Measurements from ENCODE around the gene DPM3.
"Not testable (repeated sequence)": the region's sequence is repeated elsewhere in the genome, so short reads cannot be mapped to it uniquely, and the experiment has no call there.

Gene DPM3

DNA sequence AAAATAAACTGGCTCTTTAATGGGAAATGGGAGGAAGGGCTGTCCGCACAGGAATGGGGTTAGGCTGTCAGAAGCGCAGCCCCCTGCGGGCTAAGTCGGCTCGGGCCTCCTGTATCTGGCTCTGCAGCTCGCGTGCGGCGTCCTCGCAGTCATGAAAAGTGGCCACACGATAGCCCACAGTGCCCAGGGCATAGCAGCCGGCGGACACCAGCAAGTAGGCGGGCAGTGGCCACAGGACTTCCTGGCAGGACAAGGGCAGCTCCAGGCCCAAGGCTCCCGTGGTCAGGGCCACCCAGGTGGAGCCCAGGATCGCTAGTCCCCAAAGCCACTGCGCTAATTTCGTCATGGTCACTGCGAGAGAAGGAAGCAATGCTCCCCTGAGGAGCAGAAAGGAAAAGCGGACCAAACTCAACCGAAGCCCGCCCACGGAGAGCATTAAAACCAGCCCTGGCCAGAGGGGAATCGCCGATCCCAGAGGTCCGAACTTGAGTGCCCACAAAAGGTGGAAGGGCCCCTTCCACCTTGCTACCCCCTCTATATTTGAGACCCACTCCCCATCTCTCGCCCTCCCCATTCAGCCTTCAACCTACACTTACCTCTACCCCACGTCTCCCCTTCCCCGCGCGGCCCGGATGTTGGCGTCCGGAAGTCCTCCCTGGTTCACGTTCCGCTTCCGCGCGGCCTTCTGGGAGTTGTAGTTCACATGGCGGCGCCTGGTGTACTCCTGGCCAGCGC, at the start of gene DPM3:
TSS of gene DPM3 (minus strand) at position 637 of the 735 bp plus-strand sequence. CDS start at position 346, 291 bp downstream.
- peak within 1 kb of the TSS; percentile 93 for H3K4me3 ChIP-seq (ENCODE audit: low read depth, low read length)
- in situ Hi-C loops (cut with HindIII; ENCODE audit: low pct_ligation_motif_present, low sequenced_read_pairs): no loop called here
- peak within 1 kb of the TSS; percentile 68 for H3K27ac ChIP-seq
- peak; percentile 68 for DNase-seq
- peak; percentile 0 for TF ChIP-seq CTCF (IDR thresholded peaks at IDR 0.05; ENCODE audit: low read depth, low read length, missing control alignments)
- H3K36me3 ChIP-seq (replicated peaks): peaks cover 6% of the 10 kb centered on the region
- no peaks in the 10 kb centered on the region for H3K27me3 ChIP-seq (replicated peaks)

GRCh38 chr1:155189926-155190325, 49.6 kb upstream of the DPM3 start:
- H3K36me3 ChIP-seq (replicated peaks); in situ Hi-C loops (cut with HindIII; ENCODE audit: low pct_ligation_motif_present, low sequenced_read_pairs); H3K27me3 ChIP-seq (replicated peaks); H3K4me3 ChIP-seq (ENCODE audit: low read depth, low read length); DNase-seq; H3K27ac ChIP-seq: not testable (repeated sequence)

DNA sequence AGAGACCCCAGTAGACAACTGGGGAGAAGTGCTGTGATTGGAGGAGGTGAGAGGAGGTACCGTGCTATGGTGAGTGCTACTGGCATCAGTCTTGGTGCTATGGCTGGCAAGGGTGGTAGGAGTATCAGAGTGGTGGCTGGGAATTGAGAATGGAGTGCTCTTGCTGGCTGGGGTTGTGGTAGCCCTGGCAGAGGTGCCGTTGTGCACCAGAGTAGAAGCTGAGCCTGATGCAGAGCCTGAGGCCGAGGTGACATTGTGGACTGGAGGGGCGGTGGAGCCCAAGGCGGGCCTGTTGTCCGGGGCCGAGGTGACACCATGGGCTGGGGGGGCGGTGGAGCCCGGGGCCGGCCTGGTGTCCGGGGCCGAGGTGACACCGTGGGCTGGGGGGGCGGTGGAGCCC, 47.9 kb upstream of the DPM3 start:
- Histone ChIP-seq H3K36me3 (replicated peaks) (no peaks in the 10 kb centered on the region), H3K27me3 (replicated peaks) (no peaks in the 10 kb centered on the region), H3K27ac (no peak overlapping the region), H3K4me3 (ENCODE audit: low read depth, low read length) (no peak overlapping the region)
- DNase-seq: no peak
- no peak for TF ChIP-seq CTCF (IDR thresholded peaks at IDR 0.05; ENCODE audit: low read depth, low read length, missing control alignments)
- in situ Hi-C loops (cut with HindIII; ENCODE audit: low pct_ligation_motif_present, low sequenced_read_pairs): no loop called here

DNA sequence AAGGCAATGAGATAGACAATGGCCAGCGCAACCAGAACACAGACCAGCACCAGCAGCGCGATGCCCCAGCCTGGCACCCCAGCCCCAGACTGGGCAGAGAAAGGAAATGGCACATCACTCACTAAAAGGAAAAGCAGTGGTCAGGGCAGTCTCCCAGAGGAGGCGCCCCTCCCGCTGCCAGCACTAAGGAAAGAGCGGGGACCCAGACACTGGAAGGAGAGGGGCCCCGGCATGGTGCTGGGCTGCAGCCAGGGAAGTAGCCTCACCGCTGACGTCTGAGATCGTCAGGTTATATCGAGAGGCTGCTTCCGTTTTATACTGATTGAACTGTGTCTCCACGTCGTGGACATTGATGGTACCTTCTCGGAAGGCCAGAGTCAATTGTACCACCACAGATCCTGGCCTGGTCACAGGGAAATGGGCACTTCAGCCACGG, 47.1 kb upstream of the DPM3 start:
- H3K4me3 ChIP-seq (ENCODE audit: low read depth, low read length): no peak overlapping the region
- no peaks in the 10 kb centered on the region for H3K36me3 ChIP-seq (replicated peaks)
- no peaks in the 10 kb centered on the region for H3K27me3 ChIP-seq (replicated peaks)
- TF ChIP-seq CTCF (IDR thresholded peaks at IDR 0.05; ENCODE audit: low read depth, low read length, missing control alignments): no peak
- H3K27ac ChIP-seq: no peak overlapping the region
- in situ Hi-C loops (cut with HindIII; ENCODE audit: low pct_ligation_motif_present, low sequenced_read_pairs): no loop called here
- no peak for DNase-seq

GRCh38 chr1:155186794-155187455, 46.6 kb upstream of the DPM3 start:
- H3K27me3 ChIP-seq (replicated peaks): no peaks in the 10 kb centered on the region
- no peaks in the 10 kb centered on the region for H3K36me3 ChIP-seq (replicated peaks)
- H3K4me3 ChIP-seq (ENCODE audit: low read depth, low read length): no peak overlapping the region
- TF ChIP-seq CTCF (IDR thresholded peaks at IDR 0.05; ENCODE audit: low read depth, low read length, missing control alignments): no peak
- no peak overlapping the region for H3K27ac ChIP-seq
- DNase-seq: no peak
- in situ Hi-C loops (cut with HindIII; ENCODE audit: low pct_ligation_motif_present, low sequenced_read_pairs): no loop called here

DNA sequence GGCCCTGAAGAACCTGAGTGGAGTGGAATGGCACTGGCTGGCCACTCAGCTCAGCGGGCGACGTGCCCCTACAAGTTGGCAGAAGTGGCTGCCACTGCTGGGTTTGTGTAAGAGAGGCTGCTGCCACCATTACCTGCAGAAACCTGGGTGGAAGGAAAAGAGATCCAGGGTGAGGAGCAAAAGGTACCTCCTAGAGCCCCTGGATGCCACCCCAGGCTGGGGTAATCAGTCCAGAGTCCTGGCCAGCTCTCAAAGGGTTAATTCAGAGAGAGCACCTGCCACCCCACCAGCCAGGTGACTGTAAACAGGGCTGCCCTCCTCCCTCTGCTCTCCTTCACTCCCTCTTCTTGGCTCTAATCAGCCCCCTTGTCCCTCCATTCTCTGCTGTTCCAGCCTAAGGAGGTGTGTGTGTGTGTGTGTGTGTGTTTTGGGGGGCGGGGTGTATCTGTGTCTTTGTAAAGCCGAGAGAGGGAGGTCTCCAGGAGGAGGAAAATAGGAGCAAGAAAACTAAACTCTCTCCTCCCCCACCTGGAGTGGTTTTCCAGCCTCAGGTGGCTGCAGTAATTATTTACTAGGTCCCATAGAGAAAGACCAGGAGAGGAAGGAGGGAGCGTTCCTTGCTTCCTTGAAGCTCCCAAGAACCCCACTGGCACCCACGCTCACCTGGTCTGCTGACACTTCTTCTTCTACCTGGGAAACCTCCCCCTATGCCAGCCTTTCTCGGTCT, 45.9 kb upstream of the DPM3 start:
- no peak for DNase-seq
- H3K36me3 ChIP-seq (replicated peaks): no peaks in the 10 kb centered on the region
- H3K27me3 ChIP-seq (replicated peaks): no peaks in the 10 kb centered on the region
- H3K27ac ChIP-seq: no peak overlapping the region
- in situ Hi-C loops (cut with HindIII; ENCODE audit: low pct_ligation_motif_present, low sequenced_read_pairs): no loop called here
- no peak for TF ChIP-seq CTCF (IDR thresholded peaks at IDR 0.05; ENCODE audit: low read depth, low read length, missing control alignments)
- H3K4me3 ChIP-seq (ENCODE audit: low read depth, low read length): no peak overlapping the region

Measured in brain microvascular endothelial cell (primary cell).